LoVo (cell line): ENCODE data around the gene RARB.

ENCODE experiments used
- DNase-seq: peaks from one replicate; pipeline ENCODE4 v3.0.0-alpha.2; 2016; ENCODE audit warnings: low spot score

The RARB gene

GRCh38 chr3:25423780-25424588 lies 4.1 kb upstream of the RARB start:
- DNase-seq: no peak

DNA sequence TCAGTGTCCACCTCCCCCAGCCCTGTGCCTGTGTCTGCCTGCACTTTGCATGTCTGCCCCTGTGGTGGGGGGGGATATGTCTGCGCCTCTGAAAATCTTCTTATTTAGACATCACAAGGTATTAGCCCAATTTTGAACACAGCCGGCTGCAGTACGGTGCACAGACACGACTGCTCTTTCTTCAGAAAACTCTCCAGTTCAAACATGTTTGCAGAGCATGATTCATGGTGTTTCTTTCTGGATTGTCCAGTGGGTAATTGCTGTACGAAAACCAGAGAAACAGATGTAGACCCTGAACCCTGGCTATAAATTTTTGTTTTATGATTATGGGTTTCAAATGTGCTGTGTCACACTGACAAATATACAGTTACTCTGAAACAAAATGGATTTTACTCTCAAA lies 3.4 kb upstream of the RARB start:
- DNase-seq: no peak

DNA sequence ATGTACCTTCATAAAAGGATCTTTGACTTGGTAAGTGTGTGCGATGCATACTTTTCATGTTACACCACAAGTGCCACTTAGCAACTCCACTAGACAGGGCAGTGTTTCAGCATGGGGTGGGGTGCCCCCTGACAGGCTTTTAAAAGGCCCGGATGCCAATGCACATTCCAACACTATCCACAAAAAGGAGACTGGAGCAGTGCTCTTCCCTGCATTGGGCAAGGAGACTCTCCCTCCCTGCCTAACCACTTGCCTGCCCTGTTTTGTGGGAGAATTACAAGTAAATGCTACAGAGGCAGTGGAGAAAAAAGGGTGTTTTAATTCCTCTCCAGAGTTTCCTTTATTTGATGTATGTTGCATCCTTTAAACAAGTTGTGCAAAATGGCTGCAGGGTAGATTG lies 1.7 kb upstream of the RARB start:
- no peak for DNase-seq

GRCh38 chr3:25427155-25427554 lies 908 bp upstream of the RARB start:
- no peak for DNase-seq

GRCh38 chr3:25427563-25427941 lies 511 bp upstream of the RARB start:
- no peak for DNase-seq

DNA sequence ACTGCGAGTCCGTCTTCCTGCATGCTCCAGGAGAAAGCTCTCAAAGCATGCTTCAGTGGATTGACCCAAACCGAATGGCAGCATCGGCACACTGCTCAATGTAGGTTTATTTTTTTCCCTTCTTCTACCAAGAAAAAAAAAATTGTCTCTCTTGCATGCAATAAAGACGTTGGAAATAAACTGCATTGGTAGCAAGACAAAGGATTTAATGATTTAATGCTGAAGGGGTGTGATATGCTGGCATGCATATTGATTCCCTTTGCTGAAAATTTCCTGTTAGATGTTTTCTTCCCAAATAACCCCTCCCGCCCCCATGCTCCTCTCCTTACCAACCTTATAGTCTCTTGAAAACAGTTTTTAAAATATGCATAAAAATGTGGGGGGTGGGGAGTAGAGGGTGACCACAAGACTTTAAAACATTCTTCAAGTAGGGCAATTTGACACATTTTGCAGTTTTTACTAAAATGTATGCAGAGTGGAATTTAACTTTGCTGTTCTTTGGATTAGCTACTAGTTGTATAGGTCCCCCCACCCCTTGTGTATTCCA lies 799 bp downstream of the RARB start:
- no peak for DNase-seq

GRCh38 chr3:25429361-25430286 lies 1.6 kb downstream of the RARB start:
- DNase-seq: no peak

DNA sequence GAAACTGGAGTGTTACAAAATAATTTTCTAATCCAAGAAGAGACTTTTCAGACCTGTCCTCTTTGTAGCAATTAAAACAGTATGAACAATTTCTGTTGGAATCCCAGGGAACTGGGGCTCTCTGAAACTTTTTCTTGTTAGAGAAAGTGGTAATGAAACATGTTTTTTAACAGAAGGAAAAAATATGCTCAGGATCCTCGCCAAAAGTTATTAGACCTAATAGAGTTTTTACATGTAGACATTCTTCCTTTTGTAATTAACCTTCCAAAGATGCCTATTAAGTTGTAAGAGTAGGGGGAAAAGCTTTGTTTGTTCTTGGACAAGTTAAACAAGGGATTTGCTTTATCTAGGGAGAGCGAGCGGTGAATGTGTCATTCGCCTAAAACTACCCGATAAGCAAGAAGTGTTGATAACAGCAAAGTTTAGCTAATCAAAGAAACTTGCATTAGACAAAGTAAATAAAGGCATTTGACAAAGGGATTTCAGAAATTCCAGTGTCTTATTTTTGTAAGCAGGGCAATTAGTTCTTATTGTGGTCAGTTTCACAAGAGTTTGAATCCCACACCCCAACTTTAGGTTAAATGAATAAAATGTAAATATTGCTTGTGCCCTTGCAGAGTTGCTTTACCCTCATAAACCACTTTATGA lies 2.3 kb downstream of the RARB start:
- DNase-seq: no peak

DNA sequence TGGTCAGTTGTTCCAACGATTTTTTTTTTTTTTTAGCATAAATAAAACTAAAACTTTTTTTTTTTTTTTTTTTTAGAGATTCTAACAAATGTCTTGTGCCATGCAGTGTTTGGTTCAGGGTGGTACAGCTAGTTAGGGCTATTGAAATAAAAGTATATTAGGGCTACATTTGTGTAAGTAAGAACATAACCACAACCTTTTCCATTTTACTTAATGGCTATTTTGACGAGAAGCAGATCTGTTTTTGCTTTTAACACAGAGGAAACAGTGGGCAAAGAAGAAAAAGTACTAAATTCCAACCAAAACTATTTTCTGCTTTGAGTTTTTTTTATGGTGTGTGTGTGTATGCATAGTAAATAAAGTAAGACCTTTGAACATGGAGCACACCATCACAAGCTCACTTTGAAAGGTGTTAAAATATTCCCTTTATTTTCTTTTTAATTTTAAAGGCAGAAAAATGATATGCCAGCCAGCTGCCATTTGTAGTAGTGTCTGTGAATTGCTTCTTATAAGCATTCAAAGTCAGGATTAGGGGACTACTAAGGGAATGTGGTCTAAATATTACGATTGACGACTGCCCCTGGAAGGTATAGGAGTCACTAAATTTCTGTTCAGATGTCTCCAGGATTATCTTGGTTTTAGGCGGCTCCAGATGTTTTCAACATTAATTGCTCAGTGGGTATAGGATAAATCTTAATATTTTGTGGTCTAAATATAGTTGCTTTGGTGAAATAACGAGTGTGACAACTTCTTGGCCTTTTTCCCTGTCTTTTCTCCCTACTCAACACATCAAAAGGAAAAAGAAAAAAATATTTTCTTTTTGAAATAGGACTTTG lies 3.1 kb downstream of the RARB start:
- DNase-seq: no peak

DNA sequence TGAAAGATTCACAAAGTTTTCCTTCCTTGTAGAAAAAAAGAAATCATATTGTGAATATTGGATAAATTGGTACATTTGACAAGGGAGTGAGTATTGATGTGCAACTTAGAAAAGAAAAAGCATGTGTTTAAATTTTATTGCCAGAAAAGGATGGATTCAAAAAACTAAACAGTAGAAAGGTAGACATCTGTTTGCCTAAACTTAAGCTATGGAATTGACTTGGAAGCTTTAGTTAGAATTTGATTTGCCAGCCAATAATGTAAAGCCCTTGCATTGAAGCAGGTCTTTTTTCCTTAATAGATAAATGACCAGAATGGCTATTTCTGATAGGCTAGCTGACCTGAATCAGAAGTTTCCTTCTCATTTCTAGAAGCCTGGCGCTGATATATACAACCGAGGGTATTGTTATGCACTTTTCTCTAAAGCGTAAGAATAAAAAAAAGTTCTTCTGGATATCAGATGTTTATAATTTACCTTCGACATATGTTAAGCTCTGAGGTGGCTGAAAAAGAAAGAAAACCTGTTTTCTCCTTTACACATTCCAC lies 4.2 kb downstream of the RARB start:
- DNase-seq: no peak

DNA sequence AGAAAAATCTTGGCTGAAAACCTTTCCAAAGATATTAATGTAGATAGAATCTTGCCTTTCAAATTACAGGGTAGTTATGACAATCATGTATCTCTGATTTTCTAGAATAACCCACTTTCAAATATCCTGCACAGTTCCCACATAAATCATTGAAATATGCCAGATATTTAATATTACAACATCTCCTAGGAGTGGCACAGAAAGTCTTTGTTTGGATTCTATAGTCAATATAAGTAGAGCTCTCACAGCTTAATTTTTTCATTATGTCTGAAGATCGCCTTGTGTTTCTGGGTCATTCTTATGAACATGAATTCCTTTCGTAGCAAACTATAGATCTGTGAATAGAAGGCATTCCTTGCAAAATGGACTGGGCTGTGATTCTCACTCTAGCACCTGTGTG lies 5.0 kb downstream of the RARB start:
- no peak for DNase-seq

- no peak for DNase-seq
Observed at GRCh38 chr3:25433868-25434267, 5.8 kb downstream of the RARB start.

DNA sequence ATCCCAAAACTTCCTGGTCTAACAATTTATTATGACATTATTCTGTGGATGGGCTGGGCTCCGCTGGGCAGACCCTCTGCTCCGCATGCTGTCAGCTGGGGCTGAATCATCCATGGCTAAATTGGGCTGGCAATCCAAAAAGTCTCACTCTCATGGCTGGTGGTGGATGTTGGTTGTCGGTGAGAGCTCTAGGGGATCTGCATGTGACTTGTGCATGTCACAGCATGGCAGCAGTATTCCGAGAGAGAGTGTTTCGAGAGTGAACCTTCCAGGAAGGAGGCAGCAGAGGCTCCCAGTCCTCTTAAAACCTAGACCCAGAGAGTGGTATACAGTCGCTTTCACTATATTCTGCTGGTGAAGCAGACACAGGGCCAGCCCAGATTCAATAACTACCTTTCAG lies 9.9 kb downstream of the RARB start:
- DNase-seq: no peak

GRCh38 chr3:25438791-25439555 lies 10.9 kb downstream of the RARB start:
- no peak for DNase-seq

DNA sequence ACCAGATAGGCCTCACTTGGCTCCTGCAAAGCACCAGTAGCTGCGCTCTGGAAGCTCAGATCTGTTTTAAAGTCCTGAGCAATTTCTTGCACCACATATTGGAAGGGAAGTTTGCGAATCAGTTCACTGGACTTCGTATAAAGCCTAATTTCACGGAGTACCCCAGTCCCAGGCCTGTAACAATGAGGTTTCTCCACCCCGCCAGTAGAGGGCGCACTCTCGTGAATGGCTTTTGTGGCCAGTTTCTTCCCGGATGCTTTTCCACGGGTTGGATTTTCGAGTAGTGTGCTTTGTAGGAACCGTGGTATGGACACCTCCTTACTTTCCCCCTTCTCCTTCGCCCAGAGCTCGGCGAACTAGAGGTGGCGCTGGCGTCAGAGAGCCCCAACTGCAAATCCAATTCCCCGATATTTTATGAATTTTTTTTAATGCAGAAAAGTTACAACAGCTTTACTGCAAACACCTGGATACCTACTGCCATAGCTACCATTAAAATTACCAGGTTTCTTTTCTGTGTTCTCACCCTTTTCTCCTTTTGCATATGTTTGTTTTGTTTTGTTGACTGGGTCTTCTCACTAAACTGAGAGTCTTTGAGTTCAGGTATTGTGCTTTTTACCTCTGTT lies 13.3 kb downstream of the RARB start:
- DNase-seq: no peak

DNA sequence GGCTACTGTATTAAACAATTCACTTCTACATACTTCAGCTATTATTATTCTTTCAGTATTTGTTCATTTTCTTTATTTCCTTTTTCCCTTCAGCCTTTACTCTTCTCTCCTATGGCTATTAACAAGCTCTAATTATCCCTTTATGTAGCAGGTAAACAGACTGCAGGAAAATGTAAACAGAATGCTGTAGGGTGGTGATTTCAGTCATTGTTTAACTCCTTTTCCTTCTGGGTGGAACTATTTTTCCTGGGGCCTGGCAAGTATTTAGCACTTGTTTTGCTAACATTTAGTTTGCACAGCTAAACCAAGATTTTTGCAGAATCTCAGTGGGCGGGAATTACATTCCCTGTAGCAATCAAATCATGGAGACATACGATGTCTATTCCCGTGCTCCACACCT lies 14.4 kb downstream of the RARB start:
- DNase-seq: no peak

DNA sequence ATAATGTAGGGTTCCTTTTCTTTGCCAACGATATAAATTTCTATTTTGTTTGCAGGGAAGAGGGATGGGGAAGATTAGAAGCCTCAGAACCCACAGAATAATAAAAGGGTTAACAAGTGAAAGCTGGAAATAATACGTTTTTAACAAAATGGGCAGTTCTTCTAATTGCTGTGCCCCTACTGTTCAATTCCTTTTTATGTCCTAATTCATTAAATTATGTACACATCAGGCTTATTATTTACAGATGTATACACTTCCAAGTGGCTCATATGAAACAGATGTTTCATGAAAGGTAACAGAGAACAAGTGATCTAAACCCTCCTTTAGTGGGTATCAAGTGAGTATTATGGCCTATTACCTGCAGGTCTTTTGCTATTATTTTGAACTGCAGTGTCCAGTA lies 16.2 kb downstream of the RARB start:
- no peak for DNase-seq

DNA sequence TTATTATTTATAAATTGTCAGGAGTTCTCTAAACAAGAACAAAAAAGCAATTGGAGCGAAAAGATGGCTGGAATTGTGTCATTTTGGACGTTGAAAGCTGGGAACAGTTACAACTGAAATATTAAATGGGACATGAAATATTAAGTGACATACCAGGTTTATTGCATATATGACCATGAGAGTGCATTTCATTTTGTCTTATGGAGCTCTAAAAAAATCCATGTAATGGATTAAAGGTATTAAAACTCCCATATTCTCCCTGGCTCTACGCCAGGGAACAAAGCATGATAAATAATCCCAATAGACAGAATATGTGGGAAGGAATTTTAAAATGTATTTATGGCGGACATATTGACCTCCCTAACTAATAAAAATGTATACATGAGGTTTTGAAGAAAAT lies 17.7 kb downstream of the RARB start:
- no peak for DNase-seq

- DNase-seq: no peak
Observed at GRCh38 chr3:25447285-25447684, 19.2 kb downstream of the RARB start.

DNA sequence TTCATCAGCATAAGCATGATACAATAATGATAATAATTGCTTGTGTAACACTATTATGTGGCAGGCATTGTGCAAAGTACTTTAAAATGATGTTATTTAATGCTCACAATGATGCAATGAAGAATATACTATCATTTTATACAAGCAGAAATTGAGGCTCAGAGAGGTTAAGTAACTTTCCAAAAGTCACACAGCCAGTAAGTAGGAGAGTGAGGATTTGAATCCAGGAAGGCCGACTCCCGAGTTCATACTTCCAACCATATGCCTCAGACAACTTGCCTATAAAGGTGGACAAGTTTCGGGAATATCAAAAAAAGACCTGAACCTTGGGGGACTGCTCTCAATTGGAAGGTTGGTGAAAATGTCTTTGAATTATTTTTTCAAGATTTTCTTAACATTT lies 19.9 kb downstream of the RARB start:
- DNase-seq: no peak
